NCI-H1436 (cell line): ENCODE data around the gene B3GNT9.
"Not testable (repeated sequence)": the region's sequence is repeated elsewhere in the genome, so short reads cannot be mapped to it uniquely, and the experiment has no call there.

Experiments
- DNase-seq: peaks from one replicate; lab custom pipeline; 2025; lab: John Stamatoyannopoulos, UW

B3GNT9 gene

DNA sequence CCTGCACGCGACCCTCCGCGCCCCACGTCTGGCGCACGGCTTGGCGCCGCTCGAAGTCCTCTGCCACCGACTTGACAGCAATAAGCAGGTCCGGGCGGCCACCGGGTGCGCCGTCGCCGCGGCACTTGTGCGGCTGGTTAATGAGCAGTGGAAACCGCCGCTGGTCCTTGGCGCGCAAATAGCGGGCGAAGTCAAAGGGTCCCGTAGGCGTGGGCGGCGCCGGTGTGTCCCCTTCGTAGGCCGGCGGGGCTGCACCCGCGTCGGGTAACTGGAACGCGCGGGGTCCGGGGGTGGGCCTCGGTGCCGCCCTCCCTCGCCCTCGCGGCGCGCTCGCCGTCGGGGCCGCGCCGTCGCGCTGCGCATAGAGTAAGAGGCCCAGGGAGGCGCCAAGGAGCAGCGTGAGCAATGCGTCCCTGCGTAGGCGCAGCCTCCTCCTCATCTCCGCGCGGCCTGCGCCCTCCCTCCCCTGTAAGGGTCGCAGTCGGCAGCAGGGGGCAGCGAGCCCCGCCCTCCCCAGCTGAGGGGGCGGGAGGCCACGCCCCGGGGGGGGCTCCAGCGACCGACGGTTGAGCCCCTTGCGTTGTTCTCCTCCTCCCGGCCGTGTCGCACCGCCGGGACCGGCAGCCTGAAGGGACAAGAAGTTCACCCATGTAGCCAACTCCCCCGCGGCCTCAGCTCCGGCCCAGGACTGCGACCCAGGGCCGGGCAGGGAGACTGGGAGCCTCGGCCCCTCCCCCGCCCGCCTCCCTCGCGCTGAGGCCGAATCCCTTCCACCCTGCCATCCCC, 558 bp downstream of the B3GNT9 start:
- peak; percentile 40 for DNase-seq

DNA sequence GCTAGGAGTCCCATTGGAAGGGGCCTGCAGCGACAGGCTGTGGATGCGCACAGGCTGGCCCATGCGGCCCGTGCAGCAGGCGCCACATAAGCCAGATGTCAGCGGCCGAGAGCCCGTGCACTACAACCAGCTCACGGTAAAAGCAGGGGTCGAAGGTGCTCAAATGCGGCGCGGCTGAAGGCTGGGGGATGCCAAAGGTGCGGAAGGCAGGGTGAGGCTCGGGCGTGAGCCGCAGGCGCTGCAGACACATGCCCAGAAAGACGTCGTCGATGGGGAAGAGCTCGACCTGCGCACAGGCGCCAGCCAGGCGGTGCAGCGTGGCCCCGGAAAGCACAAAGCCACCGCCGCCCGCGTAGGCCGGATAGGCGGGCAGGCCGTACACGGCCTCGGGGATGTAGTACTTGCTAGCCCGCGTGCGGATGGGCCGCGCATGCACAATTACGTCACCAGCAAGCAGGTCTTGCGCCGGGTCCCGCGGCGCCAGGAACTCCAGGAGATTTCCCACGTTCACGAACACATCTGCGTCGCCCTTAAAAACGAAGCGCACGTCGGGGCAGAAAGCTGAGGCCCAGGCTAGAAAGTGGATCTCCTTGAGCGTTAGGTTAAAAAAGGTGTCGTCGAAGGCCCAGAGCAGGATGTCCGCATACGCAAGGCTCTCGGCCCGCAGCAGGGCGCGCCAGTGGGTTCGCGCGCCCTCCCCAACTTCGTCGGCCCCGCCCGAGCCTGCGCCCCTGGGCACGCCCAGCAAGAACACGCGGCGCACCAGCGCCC, 1.3 kb downstream of the B3GNT9 start:
- no peak for DNase-seq

DNA sequence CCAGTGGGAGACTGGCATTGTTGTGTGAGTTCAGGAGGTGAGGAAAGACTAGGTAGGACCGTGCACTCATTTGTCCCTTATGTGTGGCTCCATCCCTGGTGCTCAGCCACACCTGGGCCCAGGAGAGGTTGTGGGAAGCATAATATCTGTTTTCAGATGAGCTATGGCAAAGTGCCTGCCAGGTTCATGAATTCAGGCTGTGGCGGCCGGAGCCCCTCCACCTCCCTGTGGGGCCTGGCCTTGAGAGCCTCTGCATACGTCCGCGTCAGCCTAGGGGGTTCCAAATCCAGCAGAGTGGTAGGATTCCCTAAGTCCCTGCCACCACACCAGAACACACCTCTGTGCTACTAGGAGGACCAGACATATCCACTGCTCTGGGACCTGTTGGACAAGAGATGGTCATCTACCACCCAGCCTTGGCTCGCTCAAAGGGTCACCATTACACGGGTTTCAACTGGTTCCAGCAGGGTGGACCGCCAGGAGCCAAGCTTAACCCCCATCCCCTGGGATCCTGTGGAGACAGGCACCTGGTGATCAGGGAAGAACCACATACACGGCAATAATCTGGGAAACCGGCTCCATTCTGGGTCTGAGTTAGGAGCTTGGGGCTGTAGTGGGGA, 2.0 kb downstream of the B3GNT9 start:
- no peak for DNase-seq

DNA sequence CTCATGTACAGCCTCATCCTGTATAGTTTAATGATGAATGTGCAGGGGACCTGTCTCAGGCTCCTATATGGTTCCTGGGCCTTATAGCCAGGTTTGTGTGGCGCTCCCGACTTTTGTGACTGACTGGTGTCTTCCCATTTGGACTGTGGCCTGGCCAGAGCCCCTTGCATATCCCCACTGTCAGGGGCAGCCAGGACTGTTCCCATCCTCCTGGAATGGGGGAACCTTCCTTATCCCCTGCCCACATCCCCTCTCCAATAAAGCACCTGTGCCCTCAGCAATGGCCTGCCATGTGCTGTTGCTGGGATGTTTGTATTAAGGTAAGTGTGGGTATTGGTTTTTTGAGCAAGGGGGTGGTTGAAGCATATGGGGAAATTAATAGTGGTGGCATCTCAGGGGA, 2.6 kb downstream of the B3GNT9 start:
- DNase-seq = no peak

DNA sequence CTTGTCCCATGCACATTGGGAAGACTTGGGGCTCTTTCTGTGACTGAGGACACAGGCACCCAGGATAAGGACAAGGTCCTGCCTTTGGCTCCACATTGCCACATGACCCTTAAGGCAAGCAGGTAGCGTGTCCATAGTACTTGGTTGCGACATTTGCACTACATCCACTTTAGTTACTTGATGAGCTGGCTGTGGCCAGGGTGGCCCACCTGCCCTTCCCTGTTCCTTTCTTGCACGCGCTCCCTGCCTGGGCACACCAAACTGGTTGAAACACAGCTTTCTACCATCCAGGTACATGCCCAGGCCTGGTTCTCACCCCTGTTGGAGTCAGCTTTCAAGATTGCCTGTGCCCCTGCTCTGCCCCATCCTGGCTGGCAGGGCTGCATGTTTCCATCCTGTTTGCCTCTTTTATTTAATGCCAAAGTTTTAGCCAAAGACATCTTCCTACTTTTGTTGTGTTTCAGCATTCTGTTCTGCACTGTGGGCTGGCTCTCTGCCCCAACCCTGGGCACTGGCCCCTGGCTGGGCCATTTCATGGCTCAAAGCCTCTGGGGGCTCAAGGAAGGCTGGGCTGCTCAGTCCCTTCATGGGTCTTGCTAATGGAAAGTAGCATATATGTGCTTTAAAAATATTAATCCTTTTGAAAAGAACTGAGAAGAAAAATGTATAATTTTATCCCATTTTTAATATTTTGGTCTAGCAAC, 3.2 kb downstream of the B3GNT9 start:
- no peak for DNase-seq

DNA sequence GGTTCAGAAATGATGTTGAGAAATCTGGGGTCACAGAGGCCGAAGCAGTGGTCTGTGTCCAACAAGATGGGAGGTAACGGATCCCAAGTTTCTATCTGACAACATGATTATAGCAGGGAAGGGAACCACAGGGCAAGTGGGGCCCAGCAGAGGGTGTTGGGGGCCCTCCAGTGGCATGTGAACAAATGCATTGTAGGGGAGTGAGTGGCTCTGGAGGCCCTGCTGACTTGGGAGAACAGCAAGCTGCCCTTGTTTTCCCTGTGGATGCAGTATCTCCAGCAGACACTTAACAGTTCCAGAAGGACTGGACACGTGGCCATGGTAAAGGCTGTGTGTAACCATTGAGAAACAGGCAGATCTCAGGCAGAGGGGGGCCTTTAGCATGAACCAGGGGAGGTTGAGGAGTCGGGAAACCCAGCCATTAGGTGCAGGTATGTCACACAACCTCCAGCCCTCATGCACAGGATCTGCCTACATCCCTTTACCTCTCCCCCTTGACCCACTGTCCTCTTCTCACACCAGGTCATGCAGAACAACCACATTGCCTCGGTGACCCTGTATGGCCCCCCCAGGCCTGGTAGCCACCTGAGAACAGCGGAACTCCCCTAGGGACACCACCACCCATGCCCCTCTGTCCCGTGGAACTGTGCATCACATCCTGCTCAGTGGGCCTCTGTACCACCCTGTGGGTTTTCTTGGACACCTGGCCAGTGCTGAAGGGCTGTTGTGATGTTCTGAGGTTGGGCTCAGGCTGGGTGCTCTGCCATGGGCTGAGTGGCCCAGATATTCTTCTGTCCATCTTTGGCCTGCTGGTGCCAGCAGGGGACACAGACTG, 4.1 kb downstream of the B3GNT9 start:
- DNase-seq = no peak

DNA sequence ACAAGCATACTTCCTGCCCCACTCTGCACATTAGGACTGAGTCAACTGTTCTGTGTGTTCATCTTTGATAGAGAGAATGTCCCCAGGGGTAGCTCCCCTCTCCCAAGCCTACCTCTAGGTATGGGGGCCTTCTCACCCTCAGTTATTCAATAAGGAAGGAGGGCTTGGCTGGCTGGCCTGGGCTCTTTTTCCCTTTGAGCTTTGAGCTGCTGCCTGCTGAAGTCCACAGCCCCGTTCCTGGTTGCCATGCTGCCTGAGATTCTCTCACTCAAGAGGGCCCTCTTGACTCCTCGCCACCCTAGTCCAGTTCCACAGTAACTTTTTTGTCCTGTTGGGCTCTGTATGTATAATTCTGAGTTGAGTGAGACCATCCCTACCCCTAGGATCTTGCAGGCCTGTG, 5.1 kb downstream of the B3GNT9 start:
- no peak for DNase-seq

DNA sequence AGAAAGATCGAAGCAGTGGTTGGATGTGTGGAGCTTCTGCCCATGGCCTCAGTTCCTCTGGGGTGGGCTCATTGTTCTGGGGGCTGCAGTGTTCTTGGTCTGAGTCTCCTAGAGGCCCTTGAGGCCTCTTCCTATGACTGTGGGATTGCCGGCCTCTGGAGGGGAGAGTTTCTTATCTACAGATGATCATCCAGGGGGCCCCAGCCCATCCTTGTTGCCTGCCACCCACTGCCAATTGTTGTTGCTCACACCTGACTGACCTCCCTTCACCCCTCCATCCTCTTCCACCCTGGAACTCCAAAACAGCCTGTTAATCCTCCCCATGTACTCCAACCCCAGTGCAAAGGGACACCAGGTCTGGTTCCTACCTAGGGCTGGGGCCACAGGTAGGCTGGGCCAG, 5.9 kb downstream of the B3GNT9 start:
- no peak for DNase-seq

DNA sequence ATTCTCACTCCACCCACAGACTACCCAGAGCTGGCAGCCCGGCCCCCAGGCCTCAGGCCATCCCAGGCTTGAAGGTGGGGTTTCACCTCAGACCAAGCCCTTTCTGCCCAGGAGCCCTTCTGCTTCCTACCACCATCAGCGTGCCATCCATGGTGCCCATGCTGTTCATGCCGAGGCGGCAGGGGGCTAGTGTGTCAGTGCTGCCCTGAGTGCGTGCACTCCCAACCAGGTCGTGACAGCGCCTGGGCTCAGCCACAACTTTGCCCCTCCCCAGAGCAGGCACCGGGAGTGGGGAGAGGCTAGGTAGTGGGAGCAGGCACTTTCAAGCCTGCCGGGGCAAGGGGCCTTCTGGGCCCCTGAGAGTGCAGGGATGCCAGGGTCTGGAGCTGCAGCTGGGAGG, 8.5 kb downstream of the B3GNT9 start:
- no peak for DNase-seq

DNA sequence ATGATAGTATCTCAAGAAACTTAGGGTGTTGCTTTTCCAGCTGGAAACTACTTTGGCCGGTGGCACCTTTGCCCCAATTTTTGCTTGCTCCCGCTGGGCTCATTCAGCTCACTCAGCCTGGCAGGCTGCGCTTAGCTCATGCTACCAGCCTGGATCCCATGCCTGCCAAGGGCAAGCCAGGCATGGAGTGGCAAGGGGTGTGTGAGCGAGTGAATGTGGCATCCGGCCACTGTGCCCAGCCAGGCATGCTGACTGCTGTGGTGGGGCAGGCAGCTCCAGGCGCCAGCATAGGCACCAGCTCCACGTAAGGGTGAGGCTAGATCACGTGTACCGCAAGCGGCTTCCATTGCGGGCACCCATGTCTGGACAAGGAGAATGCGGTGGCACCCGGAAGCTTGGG, 9.4 kb downstream of the B3GNT9 start:
- DNase-seq = no peak

DNA sequence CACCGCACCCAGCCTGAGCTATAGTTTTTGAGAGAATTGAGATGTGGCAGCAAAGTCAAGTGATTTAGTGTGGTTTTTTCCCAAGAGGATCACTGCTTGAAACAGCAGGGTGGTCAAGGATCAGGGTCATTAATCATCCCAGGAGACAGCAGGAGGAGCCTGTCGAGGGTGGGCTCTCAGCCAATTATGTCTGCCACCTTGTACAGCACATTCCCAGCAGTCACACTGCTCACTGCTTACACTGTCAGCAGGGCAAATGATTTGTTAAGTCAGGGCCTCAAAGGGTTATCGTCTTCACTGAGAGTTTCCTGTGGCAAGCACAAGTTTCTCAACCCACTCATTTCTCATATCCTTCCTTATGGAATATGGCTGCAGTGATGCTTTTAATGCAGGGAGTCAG, 13.2 kb downstream of the B3GNT9 start:
- no peak for DNase-seq

DNA sequence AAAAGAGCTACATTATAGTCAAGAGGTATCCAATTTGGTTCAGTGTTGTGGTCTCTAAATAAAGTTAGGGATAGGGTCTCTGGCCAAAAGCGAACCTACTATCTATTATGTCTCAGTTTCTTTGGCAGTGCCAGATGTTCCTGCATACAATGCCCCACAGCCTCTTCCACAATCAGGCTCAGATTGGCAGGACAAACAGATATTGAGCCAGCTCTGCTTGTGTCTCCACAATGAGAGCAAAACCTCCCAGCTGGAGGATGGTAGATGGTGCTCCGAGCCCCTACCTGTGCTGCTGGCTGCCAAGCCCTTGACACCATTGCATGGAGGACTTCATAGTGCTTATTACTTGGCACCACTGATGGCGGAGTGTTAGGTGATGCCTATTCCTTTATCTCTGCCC, 21.4 kb downstream of the B3GNT9 start:
- DNase-seq = no peak

DNA sequence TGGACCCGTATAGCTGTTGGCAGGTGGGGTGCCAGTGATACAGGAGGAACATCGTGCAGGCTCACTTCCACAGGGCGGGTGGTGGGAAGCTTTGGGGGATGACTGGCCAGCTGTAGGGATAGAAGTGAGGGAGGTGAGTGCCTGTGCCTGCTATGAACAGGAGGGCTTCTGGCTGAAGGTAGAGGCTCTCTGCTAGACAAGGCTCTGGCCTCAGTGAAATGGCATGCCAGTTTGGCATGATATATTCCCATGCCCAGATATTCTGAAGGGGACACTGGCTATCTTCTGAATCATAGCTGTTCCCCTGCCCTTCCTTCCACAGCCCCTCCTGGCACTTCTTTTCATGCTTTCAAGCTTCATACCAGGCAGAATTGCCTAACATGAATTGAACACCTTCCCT, 21.9 kb downstream of the B3GNT9 start:
- DNase-seq = no peak

DNA sequence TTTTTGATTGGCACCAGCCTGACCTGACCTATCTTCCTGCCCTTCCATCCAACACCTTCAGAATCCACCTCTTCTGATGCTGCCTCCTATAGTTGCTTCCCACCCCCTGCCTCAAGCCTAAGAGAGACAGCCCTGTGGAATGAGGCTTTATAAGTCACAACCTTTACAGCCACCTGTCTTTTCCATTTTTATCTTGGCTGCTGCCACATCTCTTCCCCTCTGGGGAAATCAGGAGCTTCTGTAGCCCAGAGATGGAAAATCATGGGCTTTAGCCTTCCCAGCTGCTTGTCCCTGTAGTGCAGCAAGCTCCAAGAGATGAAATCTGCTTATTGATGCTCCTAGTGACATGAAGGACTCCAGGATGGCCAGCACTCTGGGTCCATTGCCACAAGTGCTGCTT, 22.4 kb downstream of the B3GNT9 start:
- DNase-seq = no peak

DNA sequence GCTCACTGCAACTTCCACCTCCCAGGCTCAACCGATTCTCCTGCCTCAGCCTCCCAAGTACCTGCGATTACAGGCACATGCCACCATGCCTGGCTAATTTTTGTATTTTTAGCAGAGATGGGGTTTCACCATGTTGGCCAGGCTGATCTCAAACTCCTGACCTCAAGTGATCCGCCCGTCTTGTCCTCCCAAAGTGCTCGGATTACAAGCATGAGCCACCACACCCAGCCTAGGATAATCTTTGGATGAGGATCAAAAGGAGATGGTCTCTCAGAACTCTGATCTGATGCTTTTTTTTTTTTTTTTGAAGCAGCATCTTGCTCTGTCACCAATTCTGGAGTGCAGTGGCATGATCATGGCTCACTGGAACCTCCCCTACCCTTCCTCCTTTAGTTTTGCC, 28.0 kb downstream of the B3GNT9 start:
- DNase-seq = not testable (repeated sequence)

DNA sequence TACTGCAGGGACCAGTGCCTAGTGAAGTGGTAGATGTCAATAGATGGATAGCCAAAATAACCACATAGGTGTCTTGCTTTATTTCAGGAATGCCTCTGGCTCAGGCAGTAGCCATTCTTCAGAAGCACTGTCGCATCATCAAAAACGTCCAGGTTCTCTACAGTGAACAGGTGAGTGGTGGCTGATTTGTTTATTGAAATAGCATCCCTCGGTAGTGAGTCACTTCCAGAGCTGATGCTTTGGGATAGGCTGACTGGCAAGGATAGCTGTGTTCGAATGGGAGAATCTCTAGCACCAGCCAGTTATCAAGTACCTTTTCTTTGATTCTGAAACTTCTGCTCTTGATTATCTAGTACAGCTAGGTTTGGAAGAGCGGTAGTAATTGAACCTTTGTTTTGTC, 30.8 kb downstream of the B3GNT9 start:
- DNase-seq = no peak

DNA sequence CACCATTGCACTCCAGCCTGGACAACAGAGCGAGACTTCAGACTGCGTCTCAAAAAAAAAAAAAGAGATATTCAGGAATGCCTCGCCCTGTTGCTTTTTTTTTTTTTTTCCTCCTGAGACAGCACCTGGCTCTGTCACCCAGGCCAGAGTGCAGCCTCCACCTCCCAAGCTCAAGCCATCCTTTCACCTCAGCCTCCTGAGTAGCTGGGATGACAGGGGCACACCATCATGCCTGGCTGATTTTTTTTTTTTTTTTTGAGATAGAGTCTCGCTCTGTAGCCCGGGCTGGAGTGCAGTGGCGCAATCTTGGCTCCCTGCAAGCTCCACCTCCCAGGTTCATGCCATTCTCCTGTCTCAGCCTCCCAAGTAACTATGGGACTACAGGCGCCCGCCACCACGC, 33.1 kb downstream of the B3GNT9 start:
- DNase-seq = no peak

DNA sequence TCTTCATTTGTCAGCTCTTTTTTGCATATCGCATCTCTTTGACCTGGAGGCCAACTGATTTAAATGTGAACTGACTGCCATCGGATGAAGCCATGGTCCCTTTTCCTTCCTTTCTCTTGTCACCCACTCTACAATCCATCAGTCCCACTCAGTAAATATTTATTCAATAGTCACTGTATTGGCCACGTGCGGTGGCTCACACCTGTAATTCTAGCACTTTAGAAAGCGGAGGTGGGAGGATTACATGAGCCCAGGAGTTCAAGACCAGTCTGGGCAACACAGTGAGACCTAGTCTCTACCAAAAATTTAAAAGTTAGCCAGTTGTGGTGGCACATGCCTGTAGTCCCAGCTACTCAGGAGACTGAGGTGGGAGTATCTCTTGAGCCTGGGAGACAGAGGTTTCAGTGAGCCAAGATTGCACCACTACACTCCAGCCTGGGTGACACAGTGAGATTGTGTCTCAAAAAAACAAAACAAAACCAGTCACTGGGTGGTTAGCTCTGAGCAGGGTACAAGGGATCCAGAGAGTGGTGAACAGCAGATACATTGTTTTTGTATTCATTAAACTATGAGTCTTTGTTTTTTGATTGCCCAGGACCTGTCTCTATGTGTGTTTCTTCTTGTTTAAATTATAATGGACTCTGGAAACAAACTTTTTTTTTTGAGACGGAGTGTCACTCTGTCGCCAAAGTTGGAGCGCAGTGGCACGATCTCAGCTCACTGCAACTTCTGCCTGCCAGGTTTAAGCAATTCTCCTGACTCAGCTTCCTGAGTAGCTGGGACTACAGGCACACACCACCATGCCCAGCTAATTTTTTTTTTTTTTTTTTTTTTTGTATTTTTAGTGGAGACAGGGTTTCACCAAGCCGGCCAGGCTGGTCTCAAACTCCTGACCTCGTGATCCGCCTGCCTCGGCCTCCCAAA, 34.1 kb downstream of the B3GNT9 start:
- no peak for DNase-seq

DNA sequence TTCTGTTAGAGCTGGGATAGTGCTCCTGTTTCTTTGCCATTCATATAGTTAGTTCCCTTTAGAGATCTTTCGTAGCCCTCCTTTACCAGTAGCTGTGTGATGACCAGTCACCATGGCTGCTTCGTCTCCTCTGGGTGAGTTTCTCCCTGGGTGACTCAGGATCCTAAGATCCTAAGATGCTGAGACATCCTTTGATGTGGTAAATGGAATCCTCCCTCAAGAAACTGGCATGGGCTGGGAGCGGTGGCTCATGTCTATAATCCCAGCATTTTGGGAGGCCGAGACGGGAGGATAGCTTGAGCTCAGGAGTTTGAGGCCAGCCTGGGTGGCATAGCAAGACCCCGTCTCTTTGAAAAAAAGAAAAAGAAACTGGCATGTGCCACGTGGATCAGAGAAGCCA, 35.2 kb downstream of the B3GNT9 start:
- DNase-seq = no peak

DNA sequence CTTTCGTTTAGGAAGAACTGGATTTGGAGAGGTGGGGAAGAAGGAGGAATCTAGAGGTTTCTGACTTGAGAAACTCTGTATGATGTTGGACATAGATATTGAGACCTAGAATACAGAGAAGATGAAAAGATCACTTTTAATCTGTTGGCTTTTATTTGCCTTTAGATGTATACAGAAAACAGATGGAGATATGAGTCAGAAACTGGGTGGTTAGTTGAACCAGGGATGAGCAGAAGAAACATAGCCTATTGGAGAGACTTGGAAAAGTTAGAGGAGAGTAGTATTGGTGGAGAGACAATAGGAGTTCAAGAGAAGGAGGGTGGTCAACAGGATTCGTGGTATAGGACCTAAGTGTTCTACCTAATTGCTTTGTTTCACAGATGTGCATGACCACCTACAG, 36.0 kb downstream of the B3GNT9 start:
- DNase-seq = no peak
